ENCODE data around the gene USP9X. TPM values are rescaled to one million over a fixed set of nuclear protein-coding genes. Genes with fewer than 3 reads are reported as not detected.
A peak's percentile ranks its signal among the peaks of the same experiment; 100 is the strongest.

Gene USP9X
- total and polyA plus RNA-seq, 12 donors: 12.6 to 143 (median 86.7) TPM

GRCh38 chrX:41176263-41176662, 91.0 kb downstream of the USP9X start:
- H3K36me3 ChIP-seq (replicated peaks in 1 of 2): peaks cover 0 to 10% of the 10 kb centered on the region in 2 donors
- DNase-seq: no peak
- H3K27me3 ChIP-seq: no peaks in the 10 kb centered on the region
- no peak overlapping the region for H3K4me3 ChIP-seq
- no peaks in the 10 kb centered on the region for H3K4me1 ChIP-seq (replicated peaks in 1 of 2)
- H3K9me3 ChIP-seq (replicated peaks in 1 of 3): no peaks in the 10 kb centered on the region
- TF ChIP-seq CTCF (IDR thresholded peaks at IDR 0.05): no peak
- TF ChIP-seq POLR2A (IDR thresholded peaks at IDR 0.05): no peak
- intact Hi-C loops (cut with DNase I): no loop called here
- no peak overlapping the region for H3K27ac ChIP-seq

GRCh38 chrX:41177297-41177696, 92.1 kb downstream of the USP9X start:
- intact Hi-C loops (cut with DNase I): no loop called here

GRCh38 chrX:41178201-41178600, 93.0 kb downstream of the USP9X start:
- no peak overlapping the region for H3K4me3 ChIP-seq
- H3K27ac ChIP-seq: no peak overlapping the region
- DNase-seq: no peak
- intact Hi-C loops (cut with DNase I): no loop called here
- no peak for TF ChIP-seq CTCF (IDR thresholded peaks at IDR 0.05)
- TF ChIP-seq POLR2A (IDR thresholded peaks at IDR 0.05): no peak
- no peaks in the 10 kb centered on the region for H3K4me1 ChIP-seq (replicated peaks in 1 of 2)
- 88 to 95% (median 91%) methylated on average over 4 to 7 of the region's 7 CpGs for WGBS, 4 donors
- H3K9me3 ChIP-seq (replicated peaks in 1 of 3): no peaks in the 10 kb centered on the region
- no peaks in the 10 kb centered on the region for H3K36me3 ChIP-seq (replicated peaks in 1 of 2)
- H3K27me3 ChIP-seq: no peaks in the 10 kb centered on the region

More at GRCh38 chrX:41177297-41177696, 92.1 kb downstream of the USP9X start:
- WGBS, 4 donors: 92 to 95% (median 94%) methylated on average over 3 of the region's 3 CpGs
- Histone ChIP-seq H3K9me3 (replicated peaks in 1 of 3) (no peaks in the 10 kb centered on the region), H3K4me1 (replicated peaks in 1 of 2) (no peaks in the 10 kb centered on the region), H3K27ac (no peak overlapping the region), H3K4me3 (no peak overlapping the region), H3K36me3 (replicated peaks in 1 of 2) (peaks cover 0 to under 1% of the 10 kb centered on the region in 2 donors), H3K27me3 (no peaks in the 10 kb centered on the region)
- no peak for TF ChIP-seq POLR2A (IDR thresholded peaks at IDR 0.05)
- TF ChIP-seq CTCF (IDR thresholded peaks at IDR 0.05): no peak
- no peak for DNase-seq

- Histone ChIP-seq H3K4me1 (replicated peaks in 1 of 2) (no peaks in the 10 kb centered on the region), H3K27me3 (no peaks in the 10 kb centered on the region), H3K27ac (no peak overlapping the region), H3K36me3 (replicated peaks in 1 of 2) (peaks cover 0 to 13% of the 10 kb centered on the region in 2 donors), H3K9me3 (replicated peaks in 1 of 3) (no peaks in the 10 kb centered on the region), H3K4me3 (no peak overlapping the region)
- peak; percentile 34 to 70 (median 53) for TF ChIP-seq CTCF (IDR thresholded peaks at IDR 0.05)
- no peak for TF ChIP-seq POLR2A (IDR thresholded peaks at IDR 0.05)
- intact Hi-C loops (cut with DNase I): no loop called here
- DNase-seq: peak; percentile 29 to 71 (median 53)
- WGBS, 4 donors: 28 to 44% (median 35%) methylated on average over 5 of the region's 5 CpGs
These were observed 95.1 kb downstream of the USP9X start for GRCh38 chrX:41180194-41180908.

Data from adrenal gland (tissue), 12 donors.